ENCODE data around the gene KAZN.

DNA sequence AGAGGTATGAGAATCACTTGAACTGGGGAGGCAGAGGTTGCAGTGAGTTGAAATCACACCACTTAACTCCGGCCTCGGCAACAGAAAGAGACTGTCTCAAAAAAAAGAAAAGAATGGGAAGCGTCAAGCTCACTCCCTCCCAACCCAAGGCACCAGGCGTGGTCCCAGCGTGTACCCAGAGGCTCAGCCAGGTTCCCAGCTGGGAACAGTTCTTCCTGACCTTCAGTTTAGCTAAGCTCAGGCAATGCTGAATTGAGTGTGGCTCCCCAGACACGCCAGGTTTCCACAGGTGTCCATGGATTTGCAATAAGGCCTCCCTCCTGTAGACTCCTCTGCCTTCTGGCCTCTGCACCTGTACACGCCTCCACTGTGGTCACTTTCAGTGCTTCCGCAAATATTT, 414.3 kb downstream of the KAZN start:
- no peak for TF ChIP-seq CTCF (IDR thresholded peaks at IDR 0.05; ENCODE audit: poor library complexity, severe bottlenecking)
- TF ChIP-seq EP300 (conservative IDR thresholded peaks at IDR 0.05; ENCODE audit: poor library complexity, severe bottlenecking): no peak
- no peak for TF ChIP-seq MXI1 (conservative IDR thresholded peaks at IDR 0.05; ENCODE audit: poor library complexity, severe bottlenecking)
- no peak for TF ChIP-seq POLR2AphosphoS5 (IDR thresholded peaks at IDR 0.05)
- TF ChIP-seq EZH2 (IDR thresholded peaks at IDR 0.05; ENCODE audit: borderline replicate concordance, insufficient read depth, low read length, poor library complexity, severe bottlenecking): no peak
- TF ChIP-seq REST (IDR thresholded peaks at IDR 0.05; ENCODE audit: borderline replicate concordance): no peak
